Thyroid gland (tissue), 4 donors: ENCODE data around the gene ATRNL1.

Experiments used
- POLR2A ChIP-seq, 2 donors: fragments of 450-650 bp; IDR thresholded peaks; one replicate each; pipeline ENCODE4 v1.6.1; 2017; ENCODE audit warnings: antibody characterized with exemption in 2 of 2, mild to moderate bottlenecking in 2 of 2, moderate library complexity in 1 of 2
- TF ChIP-seq, protein P1 (sequence below), 6 experiments: fragments of 200-600 bp in 3 of 6; fragments of 450-650 bp in 3 of 6; sonication (generic) in 3 of 6; IDR thresholded peaks; one replicate each; pipeline ENCODE4 v1.5.1; 2016 to 2019; ENCODE audit warnings: antibody characterized with exemption in 6 of 6, mild to moderate bottlenecking in 2 of 6, inconsistent platforms in 1 of 6, moderate library complexity in 1 of 6

GRCh38 chr10:115167751-115168150, 74.6 kb downstream of the ATRNL1 start:
- TF ChIP-seq, protein P1, sequence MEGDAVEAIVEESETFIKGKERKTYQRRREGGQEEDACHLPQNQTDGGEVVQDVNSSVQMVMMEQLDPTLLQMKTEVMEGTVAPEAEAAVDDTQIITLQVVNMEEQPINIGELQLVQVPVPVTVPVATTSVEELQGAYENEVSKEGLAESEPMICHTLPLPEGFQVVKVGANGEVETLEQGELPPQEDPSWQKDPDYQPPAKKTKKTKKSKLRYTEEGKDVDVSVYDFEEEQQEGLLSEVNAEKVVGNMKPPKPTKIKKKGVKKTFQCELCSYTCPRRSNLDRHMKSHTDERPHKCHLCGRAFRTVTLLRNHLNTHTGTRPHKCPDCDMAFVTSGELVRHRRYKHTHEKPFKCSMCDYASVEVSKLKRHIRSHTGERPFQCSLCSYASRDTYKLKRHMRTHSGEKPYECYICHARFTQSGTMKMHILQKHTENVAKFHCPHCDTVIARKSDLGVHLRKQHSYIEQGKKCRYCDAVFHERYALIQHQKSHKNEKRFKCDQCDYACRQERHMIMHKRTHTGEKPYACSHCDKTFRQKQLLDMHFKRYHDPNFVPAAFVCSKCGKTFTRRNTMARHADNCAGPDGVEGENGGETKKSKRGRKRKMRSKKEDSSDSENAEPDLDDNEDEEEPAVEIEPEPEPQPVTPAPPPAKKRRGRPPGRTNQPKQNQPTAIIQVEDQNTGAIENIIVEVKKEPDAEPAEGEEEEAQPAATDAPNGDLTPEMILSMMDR (IDR thresholded peaks at IDR 0.05) = no peak
- TF ChIP-seq POLR2A (IDR thresholded peaks at IDR 0.05) = no peak
